Calu3 (cell line): ENCODE measurements around the gene GPR17. TPM values are rescaled to one million over a fixed set of nuclear protein-coding genes. Genes with fewer than 3 reads are reported as not detected.

ENCODE experiments used
- BruUV-seq: library from RNA; stranded (reverse); fragments of 400-500 nt; replicated peaks from 2 replicates; lab custom pipeline; 2021; lab: Mats Ljungman, UMichigan
- CTCF ChIA-PET: fragments of 300-600 bp; sonication (Branson Sonifier 250); formaldehyde crosslinking; loops from one replicate; lab custom pipeline; 2022; ENCODE audit warnings: antibody characterized with exemption; lab: Charles Lee
- DNase-seq: peaks from one replicate; pipeline ENCODE4 v3.0.0; 2022
- H3K27ac Mint-ChIP-seq: one replicate; pipeline ENCODE4 v1.8.0; 2022; ENCODE audit warnings: mixed read lengths; ENCODE audit not compliant: unreplicated experiment
- H3K27me3 Mint-ChIP-seq: one replicate; pipeline ENCODE4 v1.8.0; 2022; ENCODE audit warnings: mixed read lengths; ENCODE audit not compliant: unreplicated experiment
- H3K36me3 Mint-ChIP-seq: one replicate; pipeline ENCODE4 v1.8.0; 2022; ENCODE audit warnings: mild to moderate bottlenecking, moderate library complexity, mixed read lengths; ENCODE audit not compliant: insufficient read depth, unreplicated experiment
- H3K4me1 Mint-ChIP-seq: one replicate; pipeline ENCODE4 v1.8.0; 2022; ENCODE audit warnings: mild to moderate bottlenecking, low read depth, mixed read lengths; ENCODE audit not compliant: unreplicated experiment
- H3K4me3 Mint-ChIP-seq: one replicate; pipeline ENCODE4 v1.8.0; 2022; ENCODE audit warnings: mild to moderate bottlenecking, low read depth, moderate library complexity, mixed read lengths; ENCODE audit not compliant: unreplicated experiment
- H3K9me3 Mint-ChIP-seq: one replicate; pipeline ENCODE4 v1.8.0; 2022; ENCODE audit warnings: low read depth, mixed read lengths; ENCODE audit not compliant: unreplicated experiment
- intact Hi-C: fragments of 100-400 bp; cut with micrococcal nuclease; formaldehyde crosslinking; loops from one replicate; pipeline ENCODE4 v1.10.0; 2022; ENCODE audit not compliant: unreplicated experiment
- total RNA-seq: library from RNA; stranded (reverse); gene quantifications from 2 replicates; pipeline ENCODE4 v1.2.3, GENCODE V29; 2022
- TF ChIP-seq, protein P1 (sequence below): fragments of 200-600 bp; IDR thresholded peaks from one replicate; pipeline ENCODE4 v1.8.0; 2022; ENCODE audit warnings: antibody characterized with exemption; ENCODE audit not compliant: unreplicated experiment

GPR17 gene
- total RNA-seq, 1 experiment from 2014 or later, result not detected

DNA sequence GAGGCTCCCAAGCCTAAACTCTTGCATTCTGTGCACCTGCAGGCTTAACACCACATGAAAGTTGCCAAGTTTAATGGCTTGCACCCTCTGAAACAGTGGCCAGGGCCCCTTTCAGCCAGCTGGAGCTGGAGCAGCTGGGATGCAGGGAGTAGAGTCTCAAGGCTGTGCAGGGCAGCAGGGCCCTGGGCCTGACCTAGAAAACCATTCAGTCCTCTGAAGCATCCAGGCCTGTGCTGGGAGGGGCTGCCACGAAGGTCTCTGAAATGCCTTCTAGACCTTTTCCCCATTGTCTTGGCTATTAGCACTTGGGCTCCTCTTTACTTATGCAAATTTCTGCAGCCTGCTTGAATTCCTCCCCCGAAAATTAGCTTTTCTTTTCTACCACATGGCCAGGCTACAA is 44.7 kb downstream of the GPR17 start:
- no peak for DNase-seq
- intact Hi-C loops, result no loop called here
- Mint-ChIP-seq H3K27ac (no peak overlapping the region), H3K4me3 (no peak overlapping the region), H3K4me1 (no peaks in the 10 kb centered on the region), H3K27me3 (peaks cover 13% of the 10 kb centered on the region), H3K9me3 (peaks cover 11% of the 10 kb centered on the region), H3K36me3 (no peaks in the 10 kb centered on the region)
- TF ChIP-seq, protein P1, sequence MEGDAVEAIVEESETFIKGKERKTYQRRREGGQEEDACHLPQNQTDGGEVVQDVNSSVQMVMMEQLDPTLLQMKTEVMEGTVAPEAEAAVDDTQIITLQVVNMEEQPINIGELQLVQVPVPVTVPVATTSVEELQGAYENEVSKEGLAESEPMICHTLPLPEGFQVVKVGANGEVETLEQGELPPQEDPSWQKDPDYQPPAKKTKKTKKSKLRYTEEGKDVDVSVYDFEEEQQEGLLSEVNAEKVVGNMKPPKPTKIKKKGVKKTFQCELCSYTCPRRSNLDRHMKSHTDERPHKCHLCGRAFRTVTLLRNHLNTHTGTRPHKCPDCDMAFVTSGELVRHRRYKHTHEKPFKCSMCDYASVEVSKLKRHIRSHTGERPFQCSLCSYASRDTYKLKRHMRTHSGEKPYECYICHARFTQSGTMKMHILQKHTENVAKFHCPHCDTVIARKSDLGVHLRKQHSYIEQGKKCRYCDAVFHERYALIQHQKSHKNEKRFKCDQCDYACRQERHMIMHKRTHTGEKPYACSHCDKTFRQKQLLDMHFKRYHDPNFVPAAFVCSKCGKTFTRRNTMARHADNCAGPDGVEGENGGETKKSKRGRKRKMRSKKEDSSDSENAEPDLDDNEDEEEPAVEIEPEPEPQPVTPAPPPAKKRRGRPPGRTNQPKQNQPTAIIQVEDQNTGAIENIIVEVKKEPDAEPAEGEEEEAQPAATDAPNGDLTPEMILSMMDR, result no peak
- CTCF ChIA-PET, result no interaction called here
- no TSS peak for BruUV-seq

DNA sequence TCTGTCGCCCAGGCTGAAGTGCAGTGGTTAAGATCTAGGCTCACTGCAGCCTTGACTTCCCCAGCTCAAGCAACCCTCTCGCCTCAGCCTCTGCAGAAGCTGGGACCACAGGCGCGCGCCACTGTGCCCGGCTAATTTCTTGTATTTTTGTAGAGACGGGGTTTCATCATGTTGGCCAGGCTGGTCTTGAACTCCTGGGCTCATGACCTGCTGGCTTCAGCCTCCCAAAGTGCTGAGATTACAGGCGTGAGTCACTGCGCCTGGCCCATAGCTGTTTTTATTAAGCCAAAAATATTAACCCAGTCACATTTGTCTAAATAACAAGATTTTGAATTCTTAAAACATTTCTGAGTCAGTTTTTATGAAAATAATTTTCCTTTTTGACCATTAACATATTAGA is 49.0 kb downstream of the GPR17 start:
- Mint-ChIP-seq H3K4me1 (peaks cover 2% of the 10 kb centered on the region), H3K4me3 (no peak overlapping the region), H3K36me3 (peaks cover 4% of the 10 kb centered on the region), H3K27me3 (no peaks in the 10 kb centered on the region), H3K9me3 (peaks cover 8% of the 10 kb centered on the region), H3K27ac (no peak overlapping the region)
- TF ChIP-seq, protein P1, result no peak
- BruUV-seq, result no TSS peak
- intact Hi-C loops, result loop anchor here (5.0 kb wide), 2 partner anchors 103 to 168 kb away; partner anchors contain the start of gene IWS1
- no peak for DNase-seq
- CTCF ChIA-PET, result interaction anchor here (0.7 kb wide), 1 partner anchor 95 kb away, joined by 6 read pairs; no protein-coding TSS in a partner anchor

DNA sequence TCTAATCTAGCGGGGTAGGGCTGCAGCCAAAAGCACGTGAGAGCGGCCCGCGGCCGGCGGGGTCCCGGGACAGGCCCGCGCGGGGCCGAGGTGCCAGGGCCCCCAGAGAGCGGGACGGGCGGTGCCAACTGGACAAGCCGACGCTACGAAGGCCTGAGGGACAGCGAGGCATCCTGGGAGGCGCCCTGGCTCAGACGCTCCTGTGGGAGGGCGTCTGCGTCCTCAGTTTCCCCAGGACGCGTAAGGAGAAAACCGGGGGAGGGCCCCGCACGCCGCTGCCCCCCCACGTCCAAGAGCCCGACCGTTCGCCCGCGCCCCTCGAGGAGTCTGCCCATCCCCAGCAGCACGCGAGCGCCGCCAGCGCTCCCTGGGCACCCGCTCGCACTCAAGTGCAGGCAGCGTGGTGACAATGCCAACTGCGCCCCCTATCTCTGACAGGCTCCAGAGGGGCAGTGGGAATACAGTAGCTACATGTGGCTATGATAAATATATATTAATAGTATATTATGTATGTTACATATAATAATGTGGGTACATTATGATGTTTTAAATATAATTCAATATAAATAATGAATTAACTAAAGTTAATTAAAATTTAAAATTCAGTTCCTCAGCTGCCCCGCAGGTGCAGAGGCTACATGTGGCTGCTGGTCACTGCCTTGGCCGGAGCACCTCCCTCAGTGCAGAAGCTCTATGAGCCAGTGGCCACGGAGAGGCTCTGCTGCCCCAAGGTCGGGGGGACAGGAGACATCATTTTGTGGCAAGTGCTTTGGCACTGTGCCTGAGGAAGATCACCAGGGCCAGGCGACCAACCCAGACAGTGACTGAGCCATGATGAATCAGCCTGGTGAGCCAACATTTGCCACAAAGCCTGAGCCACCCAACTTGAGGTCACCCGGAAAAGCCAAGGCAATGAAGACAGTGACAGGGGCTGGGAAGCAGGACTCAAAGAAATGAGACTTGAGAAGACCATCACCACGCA is 49.8 kb downstream of the GPR17 start:
- H3K27ac Mint-ChIP-seq, result no peak overlapping the region
- no TSS peak for BruUV-seq
- peak; percentile 90 for DNase-seq
- peaks cover 8% of the 10 kb centered on the region for H3K9me3 Mint-ChIP-seq
- intact Hi-C loops, result loop anchor here (5.0 kb wide), 2 partner anchors 103 to 168 kb away; partner anchors contain the start of gene IWS1
- peaks cover 12% of the 10 kb centered on the region for H3K36me3 Mint-ChIP-seq
- peak overlapping the region; percentile 56 for H3K4me3 Mint-ChIP-seq
- peaks cover 10% of the 10 kb centered on the region for H3K4me1 Mint-ChIP-seq
- TF ChIP-seq, protein P1, result peak; percentile 86
- H3K27me3 Mint-ChIP-seq, result no peaks in the 10 kb centered on the region
- CTCF ChIA-PET, result interaction anchor here (0.6 to 1.3 kb wide), 6 partner anchors 20 to 589 kb away, joined by 3 to 20 read pairs (median 3); partner anchors contain the start of genes BIN1, IWS1 and LIMS2

DNA sequence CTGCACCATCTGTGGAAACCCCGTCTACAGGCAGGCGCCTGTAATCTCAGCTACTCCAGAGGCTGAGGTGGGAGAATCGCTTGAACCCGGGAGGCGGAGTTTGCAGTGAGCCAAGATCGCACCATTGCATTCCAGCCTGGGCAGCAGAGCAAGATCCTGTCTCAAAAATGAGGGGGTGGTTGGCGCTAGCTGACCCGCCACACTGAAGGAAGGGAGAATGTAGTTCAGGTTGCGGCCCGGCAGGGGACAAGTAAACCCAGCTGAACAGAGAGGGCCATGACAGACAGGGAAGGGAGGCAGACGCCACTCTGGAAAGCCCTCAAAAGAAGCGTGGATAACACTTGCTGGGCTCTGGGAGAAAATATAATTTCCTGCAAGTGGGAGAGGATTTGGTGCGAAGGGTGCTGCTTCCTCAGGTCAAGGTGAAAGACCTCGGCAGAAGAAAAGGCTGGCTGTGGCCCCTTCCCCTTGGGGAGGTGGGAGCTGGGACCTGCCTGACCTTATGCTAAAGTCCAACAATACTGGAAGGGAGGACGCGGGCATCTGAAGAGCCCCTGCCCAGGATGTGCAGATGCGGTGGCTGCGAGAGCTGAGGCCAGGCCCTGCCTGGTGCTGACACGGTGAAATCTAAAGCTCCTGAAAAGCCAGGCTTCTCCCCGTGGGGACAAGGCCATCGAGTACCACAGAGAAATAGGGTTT is 51.7 kb downstream of the GPR17 start:
- no TSS peak for BruUV-seq
- Mint-ChIP-seq H3K9me3 (no peaks in the 10 kb centered on the region), H3K4me1 (peaks cover 13% of the 10 kb centered on the region), H3K4me3 (no peak overlapping the region), H3K27ac (no peak overlapping the region), H3K36me3 (peaks cover 30% of the 10 kb centered on the region), H3K27me3 (no peaks in the 10 kb centered on the region)
- no peak for DNase-seq
- intact Hi-C loops, result loop anchor here (5.0 kb wide), 2 partner anchors 105 to 170 kb away; partner anchors contain the start of gene IWS1
- TF ChIP-seq, protein P1, result no peak
- CTCF ChIA-PET, result no interaction called here
